IMR-90 (cell line): Measurements from ENCODE around the gene TENM3. TPM values are rescaled to one million over a fixed set of nuclear protein-coding genes. Genes with fewer than 3 reads are reported as not detected.

Experiments used
- ATAC-seq: fragments of 200-7000 bp; cut with Tn5 transposase; 2 replicates; pipeline ENCODE4 v1.9.1; 2020; ENCODE audit warnings: low read depth, mild to moderate bottlenecking, moderate library complexity
- BruUV-seq: library from RNA; stranded (reverse); fragments of 400-500 nt; replicated peaks from 2 replicates; lab custom pipeline; 2021; lab: Mats Ljungman, UMichigan
- CTCF ChIA-PET: fragments of 300-600 bp; formaldehyde crosslinking; extraction: SDS; loops from one replicate; lab custom pipeline; 2021; ENCODE audit warnings: antibody characterized with exemption; lab: Yijun Ruan, JAX
- POLR2A ChIA-PET: fragments of 300-600 bp; sonication (Branson Sonifier 250); formaldehyde crosslinking; loops from one replicate; lab custom pipeline; 2022; ENCODE audit warnings: antibody characterized with exemption; ENCODE audit not compliant: unreplicated experiment; lab: Charles Lee
- DNase-seq: peaks from one replicate; pipeline ENCODE4 v3.0.0; 2013
- H2AFZ ChIP-seq: replicated peaks from 2 replicates; pipeline ENCODE3; 2013; ENCODE audit warnings: low read length, mild to moderate bottlenecking; ENCODE audit not compliant: poor library complexity
- H2AK5ac ChIP-seq: 2 replicates; pipeline ENCODE4 v1.6.1; 2013; ENCODE audit warnings: low read depth, low read length, inconsistent platforms
- H2AK9ac ChIP-seq: replicated peaks from 2 replicates; pipeline ENCODE3; 2013; ENCODE audit warnings: mild to moderate bottlenecking, low read depth, low read length, moderate library complexity; ENCODE audit not compliant: poor library complexity
- H2BK120ac ChIP-seq: 2 replicates; pipeline ENCODE4 v1.6.1; 2013; ENCODE audit warnings: low read depth, low read length, inconsistent platforms
- H2BK15ac ChIP-seq: 3 replicates; pipeline ENCODE4 v1.6.1; 2013; ENCODE audit warnings: low read depth, low read length, inconsistent platforms
- H2BK20ac ChIP-seq: 2 replicates; pipeline ENCODE4 v1.6.1; 2013; ENCODE audit warnings: low read depth, mild to moderate bottlenecking, inconsistent platforms, low read length, moderate library complexity
- H2BK5ac ChIP-seq: 2 replicates; pipeline ENCODE4 v1.6.1; 2013; ENCODE audit warnings: mild to moderate bottlenecking, low read depth, low read length, inconsistent platforms; ENCODE audit not compliant: poor library complexity, severe bottlenecking
- H3K14ac ChIP-seq: replicated peaks from 2 replicates; pipeline ENCODE4 v1.6.1; 2013; ENCODE audit warnings: low read depth, low read length, inconsistent platforms
- H3K18ac ChIP-seq: 2 replicates; pipeline ENCODE4 v1.6.1; 2013; ENCODE audit warnings: low read depth, low read length, control low read depth
- H3K23ac ChIP-seq: 2 replicates; pipeline ENCODE4 v1.6.1; 2013; ENCODE audit warnings: low read depth, low read length, inconsistent platforms
- H3K27ac ChIP-seq: 2 replicates; pipeline ENCODE4 v1.5.1; 2013; ENCODE audit warnings: mild to moderate bottlenecking, control low read depth, low read length; ENCODE audit not compliant: insufficient read depth
- H3K27me3 ChIP-seq: 2 replicates; pipeline ENCODE4 v1.6.1; 2013; ENCODE audit warnings: low read length; ENCODE audit not compliant: control insufficient read depth, insufficient read depth
- H3K36me3 ChIP-seq: 2 replicates; pipeline ENCODE4 v1.6.1; 2013; ENCODE audit warnings: low read length, mixed read lengths; ENCODE audit not compliant: control insufficient read depth, insufficient read depth
- H3K4ac ChIP-seq: 2 replicates; pipeline ENCODE4 v1.6.1; 2013; ENCODE audit warnings: low read depth, low read length, inconsistent platforms
- H3K4me1 ChIP-seq: 2 replicates; pipeline ENCODE4 v1.6.1; 2013; ENCODE audit warnings: low read length, mixed read lengths; ENCODE audit not compliant: control insufficient read depth, insufficient read depth
- H3K4me2 ChIP-seq: 2 replicates; pipeline ENCODE4 v1.6.1; 2013; ENCODE audit warnings: low read depth, mild to moderate bottlenecking, control low read depth, low read length, moderate library complexity
- H3K4me3 ChIP-seq: 2 replicates; pipeline ENCODE4 v1.5.1; 2013; ENCODE audit warnings: low read depth, mild to moderate bottlenecking, control low read depth, low read length, moderate library complexity; ENCODE audit not compliant: insufficient read depth
- H3K56ac ChIP-seq: 2 replicates; pipeline ENCODE4 v1.6.1; 2013; ENCODE audit warnings: low read length, inconsistent platforms; ENCODE audit not compliant: insufficient read depth; ENCODE audit errors: extremely low read depth
- H3K79me1 ChIP-seq, 2 experiments: 2 replicates each; pipeline ENCODE4 v1.6.1; 2013; ENCODE audit warnings: low read length in 2 of 2, inconsistent platforms in 1 of 2, low read depth in 1 of 2
- H3K9ac ChIP-seq: 2 replicates; pipeline ENCODE4 v1.6.1; 2013; ENCODE audit warnings: low read depth, low read length, control low read depth
- H3K9me1 ChIP-seq: 2 replicates; pipeline ENCODE4 v1.6.1; 2013; ENCODE audit warnings: low read length, inconsistent platforms; ENCODE audit not compliant: insufficient read depth
- H3K9me3 ChIP-seq: 2 replicates; pipeline ENCODE4 v1.6.1; 2013; ENCODE audit warnings: low read length; ENCODE audit not compliant: control insufficient read depth, insufficient read depth
- H4K20me1 ChIP-seq: 2 replicates; pipeline ENCODE4 v1.6.1; 2013; ENCODE audit warnings: low read length, inconsistent platforms; ENCODE audit not compliant: insufficient read depth
- H4K5ac ChIP-seq: 2 replicates; pipeline ENCODE4 v1.6.1; 2013; ENCODE audit warnings: mild to moderate bottlenecking, low read depth, low read length, control low read depth
- H4K8ac ChIP-seq, 2 experiments: 2 replicates each; pipeline ENCODE4 v1.6.1; 2013; ENCODE audit warnings: low read depth in 2 of 2, low read length in 2 of 2, control low read depth in 1 of 2, inconsistent platforms in 1 of 2
- H4K91ac ChIP-seq: 2 replicates; pipeline ENCODE4 v1.6.1; 2013; ENCODE audit warnings: low read depth, low read length, inconsistent platforms; ENCODE audit not compliant: insufficient read depth
- BHLHE40 ChIP-seq: fragments of 150-350 bp; IDR thresholded peaks from 2 replicates; pipeline ENCODE4 v1.6.1; 2016; ENCODE audit warnings: mild to moderate bottlenecking, low read depth, low read length
- CEBPB ChIP-seq: IDR thresholded peaks from 2 replicates; pipeline ENCODE4 v1.6.1; 2012; ENCODE audit warnings: low read depth, low read length, improper control_type of control experiment
- CHD1 ChIP-seq: IDR thresholded peaks from 2 replicates; pipeline ENCODE4 v1.6.1; 2012; ENCODE audit warnings: low read depth, low read length, improper control_type of control experiment
- MAZ ChIP-seq: IDR thresholded peaks from 2 replicates; pipeline ENCODE4 v1.6.1; 2012; ENCODE audit warnings: low read depth, mild to moderate bottlenecking, low read length, improper control_type of control experiment, moderate library complexity, borderline replicate concordance
- NFE2L2 ChIP-seq: fragments of 150-350 bp; IDR thresholded peaks from 2 replicates; pipeline ENCODE4 v1.6.1; 2016; ENCODE audit warnings: low read depth, mild to moderate bottlenecking, low read length
- RCOR1 ChIP-seq: IDR thresholded peaks from 2 replicates; pipeline ENCODE4 v1.6.1; 2012; ENCODE audit warnings: mild to moderate bottlenecking, low read length, improper control_type of control experiment; ENCODE audit not compliant: insufficient replicate concordance
- RFX5 ChIP-seq: IDR thresholded peaks from 2 replicates; pipeline ENCODE4 v1.8.0; 2012; ENCODE audit warnings: low read depth, mild to moderate bottlenecking, low read length, moderate library complexity
- SMC3 ChIP-seq: fragments of 150-350 bp; IDR thresholded peaks from 2 replicates; pipeline ENCODE4 v1.6.1; 2016; ENCODE audit warnings: low read depth, mild to moderate bottlenecking, antibody characterized with exemption, low read length, moderate library complexity
- WGBS, 2 experiments: methylation state at CpG; one replicate each; pipeline versions ENCODE4 v1.1.5 to v1.1.7; 2013; ENCODE audit warnings: missing lambda C conversion rate in 2 of 2; ENCODE audit not compliant: insufficient read length in 1 of 2; ENCODE audit errors: extremely low coverage in 2 of 2; 5-methylcytosine and 5-hydroxymethylcytosine counted together
- dilution Hi-C: fragments of 300-500 bp; cut with HindIII; formaldehyde crosslinking; loops from one replicate; pipeline ENCODE4 v1.14.3; 2018; ENCODE audit warnings: low sequenced_read_pairs; ENCODE audit not compliant: unreplicated experiment
- in situ Hi-C: fragments of 300-500 bp; cut with MboI; formaldehyde crosslinking; loops from 3 replicates; pipeline ENCODE4 v1.14.3; 2019; ENCODE audit warnings: low sequenced_read_pairs, inconsistent platforms, mixed read lengths
- intact Hi-C: fragments of 100-400 bp; cut with micrococcal nuclease; formaldehyde crosslinking; loops from 2 replicates; pipeline ENCODE4 v1.10.0; 2022
- polyA plus RNA-seq, 3 experiments: library from polyadenylated mRNA; depleted of rRNA; stranded (reverse); fragments of >200 nt; gene quantifications; 2 replicates each; pipeline ENCODE4 v1.2.3, GENCODE V29; 2012; ENCODE audit warnings: low replicate concordance in 1 of 3
- total RNA-seq: library from RNA; depleted of rRNA; stranded (reverse); fragments of >200 nt; gene quantifications from 2 replicates; pipeline ENCODE4 v1.2.3, GENCODE V29; 2012
- TF ChIP-seq, protein P1 (sequence below): fragments of 150-350 bp; IDR thresholded peaks from 2 replicates; pipeline ENCODE4 v1.6.1; 2017; ENCODE audit warnings: mild to moderate bottlenecking, antibody characterized with exemption, low read length, low read depth

TENM3 gene
- total and polyA plus RNA-seq, 2 of the 4 experiments (the other 2 are of a cell fraction), result 29.9 to 173 TPM

DNA sequence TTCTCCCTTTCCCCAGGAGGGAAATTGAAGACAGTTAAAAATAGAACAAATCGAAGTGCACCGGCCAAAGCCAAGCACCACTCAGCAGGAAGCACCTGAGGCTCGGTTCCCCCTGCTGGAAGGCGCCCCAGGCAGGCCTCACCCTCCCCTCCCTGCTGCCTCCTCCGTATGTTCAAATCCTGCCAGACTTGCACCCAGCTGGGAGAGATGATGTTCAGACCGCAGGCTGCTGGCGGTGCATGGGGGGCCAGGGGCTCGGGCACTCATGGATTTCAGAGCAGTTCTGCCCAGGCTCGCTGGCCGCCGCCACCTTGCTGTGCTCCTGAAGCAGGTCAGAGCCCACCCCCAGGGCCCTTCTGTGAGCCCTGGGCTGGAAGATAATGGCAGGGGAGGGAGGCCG is 582.6 kb downstream of the TENM3 start:
- intact Hi-C loops, result no loop called here

More for the DNA sequence above, 582.6 kb downstream of the TENM3 start:
- DNase-seq (no peak), ATAC-seq (no peak)
- Histone ChIP-seq H2AFZ (no peak overlapping the region), H3K14ac (no peak overlapping the region), H3K9me3 (no peaks in the 10 kb centered on the region), H3K9me1 (no peaks in the 10 kb centered on the region), H3K79me1 (no peaks in the 10 kb centered on the region), H3K56ac (no peak overlapping the region), H3K4me2 (no peak overlapping the region), H3K18ac (no peak overlapping the region), H3K23ac (no peak overlapping the region), H3K27me3 (peaks cover 2% of the 10 kb centered on the region), H4K91ac (no peak overlapping the region), H2BK20ac (no peak overlapping the region), H2BK120ac (no peak overlapping the region), H3K27ac (no peak overlapping the region), H2AK9ac (no peak overlapping the region), H2AK5ac (no peak overlapping the region), H3K4ac (no peak overlapping the region), H3K9ac (no peak overlapping the region), H3K4me3 (no peak overlapping the region), H3K36me3 (no peaks in the 10 kb centered on the region), H4K8ac (no peak overlapping the region), H4K5ac (no peak overlapping the region), H3K4me1 (no peaks in the 10 kb centered on the region), H2BK5ac (no peak overlapping the region), H2BK15ac (no peak overlapping the region), H4K20me1 (no peaks in the 10 kb centered on the region)
- TF ChIP-seq BHLHE40 (no peak), CEBPB (no peak), RFX5 (no peak), RCOR1 (no peak), NFE2L2 (no peak), MAZ (no peak), SMC3 (no peak), CHD1 (no peak)
- TF ChIP-seq, protein P1, sequence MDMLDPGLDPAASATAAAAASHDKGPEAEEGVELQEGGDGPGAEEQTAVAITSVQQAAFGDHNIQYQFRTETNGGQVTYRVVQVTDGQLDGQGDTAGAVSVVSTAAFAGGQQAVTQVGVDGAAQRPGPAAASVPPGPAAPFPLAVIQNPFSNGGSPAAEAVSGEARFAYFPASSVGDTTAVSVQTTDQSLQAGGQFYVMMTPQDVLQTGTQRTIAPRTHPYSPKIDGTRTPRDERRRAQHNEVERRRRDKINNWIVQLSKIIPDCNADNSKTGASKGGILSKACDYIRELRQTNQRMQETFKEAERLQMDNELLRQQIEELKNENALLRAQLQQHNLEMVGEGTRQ, result no peak
- dilution Hi-C loops, result no loop called here
- ChIA-PET CTCF (no interaction called here), POLR2A (no interaction called here)
- WGBS, 2 experiments, result 94% methylated on average over 7 of the region's 12 CpGs; no CpG with 5 or more reads in 1 of the 2 experiments
- in situ Hi-C loops, result no loop called here
- no TSS peak for BruUV-seq
